Brain microvascular endothelial cell (primary cell): Measurements from ENCODE around the gene OR13A1.
"Not testable (repeated sequence)": the region's sequence is repeated elsewhere in the genome, so short reads cannot be mapped to it uniquely, and the experiment has no call there.

Experiments used
- DNase-seq: peaks from one replicate; pipeline ENCODE4 v3.0.0-alpha.2; 2020
- H3K27ac ChIP-seq: fragments of 250-450 bp; sonication (Bioruptor Pico); 2 replicates; pipeline ENCODE4 v1.5.1; 2020; ENCODE audit warnings: mild to moderate bottlenecking, moderate library complexity
- H3K27me3 ChIP-seq: fragments of 250-450 bp; sonication (Bioruptor Pico); replicated peaks from 2 replicates; pipeline ENCODE4 v1.5.1; 2020; ENCODE audit warnings: mild to moderate bottlenecking
- H3K36me3 ChIP-seq: fragments of 250-450 bp; sonication (Bioruptor Pico); replicated peaks from 2 replicates; pipeline ENCODE4 v1.5.1; 2020; ENCODE audit warnings: mild to moderate bottlenecking
- H3K4me3 ChIP-seq: 2 replicates; pipeline ENCODE4 v1.5.1; 2011; ENCODE audit warnings: low read depth, mild to moderate bottlenecking, control low read depth, low read length, moderate library complexity
- in situ Hi-C: cut with HindIII; loops from 2 replicates; pipeline ENCODE4 v1.10.0; 2017; ENCODE audit warnings: low sequenced_read_pairs, low pct_ligation_motif_present
- TF ChIP-seq, protein P1 (sequence below): IDR thresholded peaks from 2 replicates; pipeline ENCODE4 v1.5.1; 2011; ENCODE audit warnings: low read depth, mild to moderate bottlenecking, moderate library complexity, low read length, control low read depth, inconsistent platforms; ENCODE audit errors: missing control alignments

Gene OR13A1, protein sequence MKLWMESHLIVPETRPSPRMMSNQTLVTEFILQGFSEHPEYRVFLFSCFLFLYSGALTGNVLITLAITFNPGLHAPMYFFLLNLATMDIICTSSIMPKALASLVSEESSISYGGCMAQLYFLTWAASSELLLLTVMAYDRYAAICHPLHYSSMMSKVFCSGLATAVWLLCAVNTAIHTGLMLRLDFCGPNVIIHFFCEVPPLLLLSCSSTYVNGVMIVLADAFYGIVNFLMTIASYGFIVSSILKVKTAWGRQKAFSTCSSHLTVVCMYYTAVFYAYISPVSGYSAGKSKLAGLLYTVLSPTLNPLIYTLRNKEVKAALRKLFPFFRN

DNA sequence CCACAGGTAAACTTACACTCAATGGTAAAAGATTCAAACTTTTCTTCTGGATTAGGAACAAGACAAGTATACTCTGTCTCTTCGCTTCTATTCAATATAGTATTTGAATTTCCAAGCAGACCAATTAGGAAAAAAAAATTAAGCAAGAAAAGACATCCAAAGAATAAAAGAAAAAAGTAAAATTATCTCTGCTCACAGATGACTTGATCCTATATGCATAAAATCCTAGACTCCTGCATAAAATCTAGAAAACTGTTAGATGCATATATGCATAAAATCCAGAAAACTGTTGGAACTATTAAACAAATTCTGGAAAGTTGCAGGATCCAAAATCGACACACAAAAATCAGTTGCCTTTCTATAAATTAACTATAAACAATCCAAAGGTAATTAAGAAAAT lies at the start of gene OR13A1:
Gene OR13A1 (minus strand): TSS at position 101 of the 400 bp plus-strand sequence. CDS start 11,186 bp downstream, outside the sequence.
- Histone ChIP-seq H3K27me3 (no peaks in the 10 kb centered on the region), H3K27ac (no peak within 1 kb of the TSS), H3K4me3 (no peak within 1 kb of the TSS), H3K36me3 (no peaks in the 10 kb centered on the region)
- in situ Hi-C loops = no loop called here
- DNase-seq = no peak
- TF ChIP-seq, protein P1, sequence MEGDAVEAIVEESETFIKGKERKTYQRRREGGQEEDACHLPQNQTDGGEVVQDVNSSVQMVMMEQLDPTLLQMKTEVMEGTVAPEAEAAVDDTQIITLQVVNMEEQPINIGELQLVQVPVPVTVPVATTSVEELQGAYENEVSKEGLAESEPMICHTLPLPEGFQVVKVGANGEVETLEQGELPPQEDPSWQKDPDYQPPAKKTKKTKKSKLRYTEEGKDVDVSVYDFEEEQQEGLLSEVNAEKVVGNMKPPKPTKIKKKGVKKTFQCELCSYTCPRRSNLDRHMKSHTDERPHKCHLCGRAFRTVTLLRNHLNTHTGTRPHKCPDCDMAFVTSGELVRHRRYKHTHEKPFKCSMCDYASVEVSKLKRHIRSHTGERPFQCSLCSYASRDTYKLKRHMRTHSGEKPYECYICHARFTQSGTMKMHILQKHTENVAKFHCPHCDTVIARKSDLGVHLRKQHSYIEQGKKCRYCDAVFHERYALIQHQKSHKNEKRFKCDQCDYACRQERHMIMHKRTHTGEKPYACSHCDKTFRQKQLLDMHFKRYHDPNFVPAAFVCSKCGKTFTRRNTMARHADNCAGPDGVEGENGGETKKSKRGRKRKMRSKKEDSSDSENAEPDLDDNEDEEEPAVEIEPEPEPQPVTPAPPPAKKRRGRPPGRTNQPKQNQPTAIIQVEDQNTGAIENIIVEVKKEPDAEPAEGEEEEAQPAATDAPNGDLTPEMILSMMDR = no peak

DNA sequence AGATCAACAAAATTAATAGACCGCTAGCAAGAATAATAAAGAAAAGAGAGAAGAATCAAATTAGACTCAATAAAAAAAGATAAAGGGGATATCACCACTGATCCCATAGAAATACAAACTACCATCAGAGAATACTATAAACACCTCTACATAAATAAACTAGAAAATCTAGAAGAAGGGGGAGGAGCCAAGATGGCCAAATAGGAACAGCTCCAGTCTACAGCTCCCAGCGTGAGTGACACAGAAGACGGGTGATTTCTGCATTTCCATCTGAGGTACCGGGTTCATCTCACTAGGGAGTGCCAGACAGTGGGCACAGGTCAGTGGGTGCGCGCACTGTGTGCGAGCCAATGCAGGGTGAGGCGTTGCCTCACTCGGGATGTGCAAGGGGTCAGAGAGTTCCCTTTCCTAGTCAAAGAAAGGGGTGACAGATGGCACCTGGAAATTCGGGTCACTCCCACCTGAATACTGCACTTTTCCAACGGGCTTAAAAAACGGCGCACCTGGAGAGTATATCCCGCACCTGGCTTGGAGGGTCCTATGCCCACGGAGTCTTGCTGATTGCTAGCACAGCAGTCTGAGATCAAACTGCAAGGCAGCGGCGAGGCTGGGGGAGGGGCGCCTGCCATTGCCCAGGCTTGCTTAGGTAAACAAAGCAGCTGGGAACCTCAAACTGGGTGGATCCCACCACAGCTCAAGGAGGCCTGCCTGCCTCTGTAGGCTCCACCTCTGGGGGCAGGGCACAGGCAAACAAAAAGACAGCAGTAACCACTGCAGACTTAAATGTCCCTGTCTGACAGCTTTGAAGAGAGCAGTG lies 46.8 kb upstream of the OR13A1 start:
- DNase-seq, in situ Hi-C loops: not testable (repeated sequence)

DNA sequence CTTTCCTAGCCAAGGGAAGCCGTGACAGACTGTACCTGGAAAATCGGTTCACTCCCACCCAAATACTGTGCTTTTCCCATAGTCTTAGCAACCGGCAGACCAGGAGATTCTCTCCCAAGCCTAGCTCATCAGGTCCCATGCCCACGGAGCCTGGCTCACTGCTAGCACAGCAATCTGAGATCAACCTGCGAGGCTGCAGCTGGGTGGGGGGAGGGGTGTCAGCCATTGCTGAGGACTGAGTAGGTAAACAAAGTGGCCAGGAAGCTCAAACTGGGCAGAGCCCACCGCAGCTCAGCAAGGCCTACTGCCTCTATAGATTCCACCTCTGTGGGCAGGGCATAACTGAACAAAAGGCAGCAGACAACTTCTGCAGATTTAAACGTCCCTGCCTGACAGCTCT lies 43.6 kb upstream of the OR13A1 start:
- in situ Hi-C loops, DNase-seq, H3K27ac ChIP-seq, H3K4me3 ChIP-seq, H3K36me3 ChIP-seq, H3K27me3 ChIP-seq: not testable (repeated sequence)

More for the DNA sequence above, 46.8 kb upstream of the OR13A1 start:
- H3K27ac ChIP-seq, H3K36me3 ChIP-seq, H3K27me3 ChIP-seq, H3K4me3 ChIP-seq: not testable (repeated sequence)

DNA sequence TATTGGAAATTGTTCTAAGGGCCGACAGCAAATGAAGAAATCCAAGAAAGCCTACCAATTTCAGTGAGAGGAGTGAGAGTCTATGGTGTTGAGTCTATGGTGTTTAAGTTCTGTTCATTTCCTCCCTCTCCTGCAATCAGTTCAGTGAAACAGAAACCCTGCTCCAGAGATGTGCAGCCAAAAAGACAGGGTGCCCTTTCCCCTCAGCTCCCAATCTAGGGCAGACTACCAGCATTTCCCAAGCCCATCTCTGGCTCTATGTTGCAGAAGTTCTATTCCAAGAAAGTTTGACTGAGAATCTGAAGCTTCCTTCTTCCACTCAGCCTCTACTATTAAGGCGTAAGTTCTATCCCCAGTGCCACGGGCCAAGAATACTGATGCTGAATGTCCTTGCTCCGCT lies 40.1 kb upstream of the OR13A1 start:
- in situ Hi-C loops = no loop called here
- Histone ChIP-seq H3K36me3 (no peaks in the 10 kb centered on the region), H3K27ac (no peak overlapping the region), H3K27me3 (no peaks in the 10 kb centered on the region), H3K4me3 (no peak overlapping the region)
- no peak for DNase-seq
- TF ChIP-seq, protein P1 = no peak

DNA sequence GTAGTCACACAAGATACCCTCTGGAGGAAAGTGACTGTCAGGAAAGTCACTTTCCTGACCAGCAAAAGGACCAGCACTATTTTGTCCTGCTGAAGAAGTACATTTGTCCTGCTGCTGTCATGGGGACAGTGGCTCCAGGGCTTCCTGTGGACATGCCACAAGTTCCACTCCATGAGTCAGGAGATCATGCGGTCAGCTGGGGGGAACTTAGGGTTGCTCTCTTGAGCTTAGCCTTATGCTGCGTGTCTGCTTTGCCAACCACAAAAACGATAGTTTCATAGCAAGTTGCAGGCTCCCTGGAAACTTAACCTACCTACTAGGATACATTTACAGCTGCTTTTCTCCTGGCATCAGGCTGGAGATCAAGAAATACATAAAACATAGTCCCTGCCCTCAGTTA lies 38.9 kb upstream of the OR13A1 start:
- H3K36me3 ChIP-seq = no peaks in the 10 kb centered on the region
- no peak for DNase-seq
- TF ChIP-seq, protein P1 = no peak
- H3K4me3 ChIP-seq = no peak overlapping the region
- H3K27me3 ChIP-seq = no peaks in the 10 kb centered on the region
- no peak overlapping the region for H3K27ac ChIP-seq
- in situ Hi-C loops = no loop called here

DNA sequence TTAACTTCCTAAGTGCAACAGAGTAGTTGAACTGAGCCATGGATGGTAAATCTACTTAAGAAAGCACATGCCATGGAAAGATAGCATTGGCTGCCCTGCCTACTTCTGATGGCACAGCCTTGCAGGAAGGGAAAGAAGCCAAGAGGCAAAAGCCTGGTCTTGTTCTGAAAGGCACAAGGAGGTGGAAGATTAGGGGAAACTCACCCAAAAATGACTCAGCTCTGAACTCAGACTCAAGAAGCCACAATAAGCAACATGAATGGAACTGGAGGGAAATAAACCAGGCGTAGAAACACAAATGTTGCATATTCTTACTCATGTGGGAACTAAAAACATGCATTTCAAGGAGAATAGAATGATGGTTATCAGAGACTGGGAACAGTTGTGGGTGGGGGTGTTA lies 37.8 kb upstream of the OR13A1 start:
- TF ChIP-seq, protein P1 = no peak
- H3K27ac ChIP-seq = no peak overlapping the region
- H3K27me3 ChIP-seq = no peaks in the 10 kb centered on the region
- DNase-seq = no peak
- H3K4me3 ChIP-seq = no peak overlapping the region
- no peaks in the 10 kb centered on the region for H3K36me3 ChIP-seq
- in situ Hi-C loops = no loop called here

DNA sequence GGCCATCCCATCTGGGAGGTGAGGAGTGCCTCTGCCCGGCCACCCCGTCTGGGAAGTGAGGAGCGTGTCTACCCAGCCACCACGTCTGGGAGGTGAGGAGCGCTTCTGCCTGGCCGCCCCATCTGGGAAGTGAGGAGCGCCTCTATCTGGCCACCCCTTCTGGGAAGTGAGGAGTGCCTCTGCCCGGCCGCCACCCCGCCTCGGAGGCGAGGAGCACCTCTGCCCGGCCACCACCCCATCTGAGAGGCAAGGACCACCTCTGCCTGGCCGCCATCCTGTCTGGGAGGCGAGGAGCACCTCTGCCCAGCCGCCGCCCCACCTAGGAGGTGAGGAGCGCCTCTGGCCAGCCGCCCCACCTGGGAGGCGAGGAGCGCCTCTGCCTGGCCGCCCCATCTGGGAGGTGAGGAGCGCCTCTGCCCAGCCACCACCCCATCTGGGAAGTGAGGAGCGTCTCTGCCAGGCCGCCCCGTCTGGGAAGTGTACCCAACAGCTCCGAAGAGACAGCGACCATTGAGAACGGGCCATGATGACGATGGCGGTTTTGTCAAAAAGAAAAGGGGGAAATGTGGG lies 32.9 kb upstream of the OR13A1 start:
- DNase-seq, H3K36me3 ChIP-seq, H3K27me3 ChIP-seq, H3K4me3 ChIP-seq, H3K27ac ChIP-seq, in situ Hi-C loops: not testable (repeated sequence)

DNA sequence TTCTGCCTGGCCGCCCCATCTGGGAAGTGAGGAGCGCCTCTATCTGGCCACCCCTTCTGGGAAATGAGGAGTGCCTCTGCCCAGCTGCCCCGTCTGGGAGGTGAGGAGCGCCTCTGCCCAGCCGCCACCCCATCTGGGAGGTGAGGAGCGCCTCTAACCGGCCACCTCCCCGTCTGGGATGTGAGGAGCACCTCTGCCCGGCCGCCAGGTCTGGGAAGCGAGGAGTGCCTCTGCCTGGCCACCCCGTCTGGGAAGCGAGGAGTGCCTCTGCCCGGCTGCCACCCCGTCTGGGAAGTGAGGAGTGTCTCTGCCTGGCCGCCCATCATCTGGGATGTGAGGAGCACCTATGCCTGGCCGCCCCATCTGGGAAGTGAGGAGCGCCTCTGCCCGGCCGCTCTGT lies 32.1 kb upstream of the OR13A1 start:
- H3K36me3 ChIP-seq, H3K4me3 ChIP-seq, H3K27ac ChIP-seq, in situ Hi-C loops, H3K27me3 ChIP-seq, DNase-seq: not testable (repeated sequence)

DNA sequence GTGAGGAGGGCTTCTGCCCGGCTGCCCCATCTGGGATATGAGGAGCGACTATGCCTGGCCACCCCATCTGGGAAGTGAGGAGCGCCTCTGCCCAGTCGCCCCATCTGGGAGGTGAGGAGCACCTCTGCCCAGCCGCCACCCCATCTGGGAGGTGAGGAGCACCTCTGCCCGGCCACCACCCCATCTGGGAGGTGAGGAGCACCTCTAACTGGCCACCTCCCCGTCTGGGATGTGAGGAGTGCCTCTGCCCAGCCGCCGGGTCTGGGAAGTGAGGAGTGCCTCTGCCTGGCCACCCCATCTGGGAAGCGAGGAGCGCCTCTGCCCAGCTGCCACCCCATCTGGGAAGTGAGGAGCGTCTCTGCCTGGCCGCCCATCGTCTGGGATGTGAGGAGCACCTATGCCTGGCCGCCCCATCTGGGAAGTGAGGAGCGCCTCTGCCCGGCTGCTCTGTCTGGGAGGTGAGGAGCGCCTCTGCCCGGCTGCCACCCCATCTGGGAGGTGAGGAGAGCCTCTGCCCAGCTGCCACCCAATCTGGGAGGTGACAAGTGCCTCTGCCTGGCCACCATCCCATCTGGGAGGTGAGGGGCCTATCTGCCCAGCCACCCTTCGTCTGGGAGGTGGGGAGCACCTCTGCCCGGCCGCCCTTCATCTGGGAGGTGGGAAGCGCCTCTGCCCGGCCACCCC lies 31.4 kb upstream of the OR13A1 start:
- in situ Hi-C loops, DNase-seq: not testable (repeated sequence)

DNA sequence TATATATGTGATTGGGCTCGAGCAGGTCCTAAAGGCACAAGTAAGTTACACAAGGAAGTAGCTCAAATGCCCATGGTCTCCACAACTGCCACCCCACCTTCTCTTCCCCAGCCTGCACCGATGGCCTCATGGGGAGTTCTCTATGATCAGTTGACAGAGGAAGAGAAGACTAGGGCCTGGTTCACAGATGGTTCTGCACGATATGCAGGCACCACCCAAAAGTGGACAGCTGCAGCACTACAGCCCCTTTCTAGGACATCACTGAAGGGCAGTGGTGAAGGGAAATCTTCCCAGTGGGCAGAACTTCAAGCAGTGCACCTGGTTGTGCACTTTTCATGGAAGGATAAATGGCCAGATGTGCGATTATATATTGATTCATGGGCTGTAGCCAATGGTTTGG lies 25.0 kb upstream of the OR13A1 start:
- DNase-seq, H3K36me3 ChIP-seq, H3K27ac ChIP-seq, H3K4me3 ChIP-seq, in situ Hi-C loops, H3K27me3 ChIP-seq: not testable (repeated sequence)

More for the DNA sequence above, 31.4 kb upstream of the OR13A1 start:
- not testable (repeated sequence) for H3K27me3 ChIP-seq, H3K27ac ChIP-seq, H3K36me3 ChIP-seq, H3K4me3 ChIP-seq
